WERI-Rb-1 (cell line): ENCODE results near the gene COL4A1.

Experiments used
- DNase-seq: peaks from one replicate; pipeline ENCODE4 v3.0.0-alpha.2; 2020
- H3K27ac ChIP-seq: fragments of 250-450 bp; sonication (Bioruptor Pico); 2 replicates; pipeline ENCODE4 v1.5.1; 2020; ENCODE audit warnings: mild to moderate bottlenecking, moderate library complexity
- H3K27me3 ChIP-seq: fragments of 250-450 bp; sonication (Bioruptor Pico); 2 replicates; pipeline ENCODE4 v1.5.1; 2021; ENCODE audit warnings: mild to moderate bottlenecking, low read depth, moderate library complexity; ENCODE audit not compliant: insufficient read depth, severe bottlenecking
- H3K36me3 ChIP-seq: fragments of 250-450 bp; sonication (Bioruptor Pico); 2 replicates; pipeline ENCODE4 v1.5.1; 2020; ENCODE audit warnings: mild to moderate bottlenecking, moderate library complexity
- H3K4me3 ChIP-seq: 2 replicates; pipeline ENCODE4 v1.5.1; 2011; ENCODE audit warnings: low read depth, mild to moderate bottlenecking, control low read depth, low read length
- H3K9me3 ChIP-seq: fragments of 250-450 bp; sonication (Bioruptor Pico); 2 replicates; pipeline ENCODE4 v1.5.1; 2021; ENCODE audit warnings: mild to moderate bottlenecking, moderate library complexity; ENCODE audit not compliant: severe bottlenecking
- TF ChIP-seq, protein P1 (sequence below): IDR thresholded peaks from 2 replicates; pipeline ENCODE4 v1.5.1; 2011; ENCODE audit warnings: low read depth, mild to moderate bottlenecking, control low read depth, inconsistent platforms, low read length

COL4A1 gene

GRCh38 chr13:110262508-110263291 lies 44.3 kb downstream of the COL4A1 start:
- no peaks in the 10 kb centered on the region for H3K27me3 ChIP-seq
- no peaks in the 10 kb centered on the region for H3K36me3 ChIP-seq
- no peak overlapping the region for H3K4me3 ChIP-seq
- TF ChIP-seq, protein P1, sequence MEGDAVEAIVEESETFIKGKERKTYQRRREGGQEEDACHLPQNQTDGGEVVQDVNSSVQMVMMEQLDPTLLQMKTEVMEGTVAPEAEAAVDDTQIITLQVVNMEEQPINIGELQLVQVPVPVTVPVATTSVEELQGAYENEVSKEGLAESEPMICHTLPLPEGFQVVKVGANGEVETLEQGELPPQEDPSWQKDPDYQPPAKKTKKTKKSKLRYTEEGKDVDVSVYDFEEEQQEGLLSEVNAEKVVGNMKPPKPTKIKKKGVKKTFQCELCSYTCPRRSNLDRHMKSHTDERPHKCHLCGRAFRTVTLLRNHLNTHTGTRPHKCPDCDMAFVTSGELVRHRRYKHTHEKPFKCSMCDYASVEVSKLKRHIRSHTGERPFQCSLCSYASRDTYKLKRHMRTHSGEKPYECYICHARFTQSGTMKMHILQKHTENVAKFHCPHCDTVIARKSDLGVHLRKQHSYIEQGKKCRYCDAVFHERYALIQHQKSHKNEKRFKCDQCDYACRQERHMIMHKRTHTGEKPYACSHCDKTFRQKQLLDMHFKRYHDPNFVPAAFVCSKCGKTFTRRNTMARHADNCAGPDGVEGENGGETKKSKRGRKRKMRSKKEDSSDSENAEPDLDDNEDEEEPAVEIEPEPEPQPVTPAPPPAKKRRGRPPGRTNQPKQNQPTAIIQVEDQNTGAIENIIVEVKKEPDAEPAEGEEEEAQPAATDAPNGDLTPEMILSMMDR, result no peak
- DNase-seq, result no peak
- H3K9me3 ChIP-seq, result no peaks in the 10 kb centered on the region
- no peak overlapping the region for H3K27ac ChIP-seq

GRCh38 chr13:110262082-110262436 lies 44.9 kb downstream of the COL4A1 start:
- Histone ChIP-seq H3K9me3 (no peaks in the 10 kb centered on the region), H3K27ac (no peak overlapping the region), H3K27me3 (no peaks in the 10 kb centered on the region), H3K4me3 (no peak overlapping the region), H3K36me3 (no peaks in the 10 kb centered on the region)
- no peak for DNase-seq
- TF ChIP-seq, protein P1, result no peak

- no peak overlapping the region for H3K27ac ChIP-seq
- DNase-seq, result no peak
- no peaks in the 10 kb centered on the region for H3K9me3 ChIP-seq
- H3K27me3 ChIP-seq, result no peaks in the 10 kb centered on the region
- no peaks in the 10 kb centered on the region for H3K36me3 ChIP-seq
- TF ChIP-seq, protein P1, result no peak
- no peak overlapping the region for H3K4me3 ChIP-seq
Observed at GRCh38 chr13:110261166-110262081, 45.5 kb downstream of the COL4A1 start.

DNA sequence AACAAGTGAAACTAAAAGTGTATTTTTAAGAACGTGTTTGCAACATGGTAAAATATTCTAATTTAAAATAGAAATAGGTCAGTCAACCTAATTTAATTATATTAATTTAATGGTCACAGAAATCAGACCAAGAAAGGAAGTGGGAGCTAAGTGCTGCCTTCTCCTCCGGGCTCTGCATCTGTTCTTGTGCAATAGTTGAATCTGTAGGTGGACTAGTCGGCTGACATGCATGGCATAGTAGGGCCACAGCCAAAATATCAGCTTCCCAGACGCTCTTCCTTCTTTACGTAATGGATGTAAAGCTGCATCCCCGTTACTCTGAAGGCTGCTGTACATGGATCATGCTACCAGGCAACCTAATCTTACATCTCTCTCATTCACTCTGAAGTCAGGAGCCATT lies 47.3 kb downstream of the COL4A1 start:
- no peak overlapping the region for H3K4me3 ChIP-seq
- TF ChIP-seq, protein P1, result no peak
- no peaks in the 10 kb centered on the region for H3K9me3 ChIP-seq
- H3K27ac ChIP-seq, result no peak overlapping the region
- DNase-seq, result no peak
- no peaks in the 10 kb centered on the region for H3K27me3 ChIP-seq
- H3K36me3 ChIP-seq, result no peaks in the 10 kb centered on the region

GRCh38 chr13:110258876-110259631 lies 47.9 kb downstream of the COL4A1 start:
- no peaks in the 10 kb centered on the region for H3K36me3 ChIP-seq
- TF ChIP-seq, protein P1, result no peak
- H3K27me3 ChIP-seq, result no peaks in the 10 kb centered on the region
- DNase-seq, result no peak
- no peaks in the 10 kb centered on the region for H3K9me3 ChIP-seq
- H3K27ac ChIP-seq, result no peak overlapping the region
- H3K4me3 ChIP-seq, result no peak overlapping the region
